GM23338 (cell line): ENCODE measurements around the gene KRTCAP2. TPM values are rescaled to one million over a fixed set of nuclear protein-coding genes. Genes with fewer than 3 reads are reported as not detected.
A peak's percentile ranks its signal among the peaks of the same experiment; 100 is the strongest.

Experiments
- ATAC-seq: fragments of 200-7000 bp; cut with Tn5 transposase; 3 replicates; pipeline ENCODE4 v1.9.1; 2020
- DNase-seq: peaks from one replicate; pipeline ENCODE4 v3.0.0-alpha.2; 2015; ENCODE audit warnings: low spot score
- H2AFZ ChIP-seq: fragments of 200-600 bp; sonication (generic); 2 replicates; pipeline ENCODE4 v1.8.0; 2016; ENCODE audit warnings: antibody characterized with exemption, mild to moderate bottlenecking, moderate library complexity
- H3F3A ChIP-seq: fragments of 200-600 bp; sonication (generic); replicated peaks from 2 replicates; pipeline ENCODE4 v1.8.0; 2017; ENCODE audit warnings: antibody characterized with exemption, mixed run types, low read depth
- H3K27ac ChIP-seq: fragments of 200-600 bp; sonication (generic); 2 replicates; pipeline ENCODE4 v1.6.1; 2016; ENCODE audit warnings: low read depth
- H3K27me3 ChIP-seq: fragments of 200-600 bp; sonication (generic); 2 replicates; pipeline ENCODE4 v1.8.0; 2016; ENCODE audit warnings: mild to moderate bottlenecking, mixed run types, moderate library complexity; ENCODE audit not compliant: insufficient read depth
- H3K36me3 ChIP-seq: fragments of 200-600 bp; sonication (generic); 2 replicates; pipeline ENCODE4 v1.8.0; 2016; ENCODE audit warnings: mild to moderate bottlenecking; ENCODE audit not compliant: insufficient read depth
- H3K4me1 ChIP-seq: fragments of 200-600 bp; sonication (generic); 2 replicates; pipeline ENCODE4 v1.8.0; 2016; ENCODE audit warnings: mild to moderate bottlenecking, moderate library complexity; ENCODE audit not compliant: insufficient read depth
- H3K4me2 ChIP-seq: fragments of 200-600 bp; sonication (generic); 2 replicates; pipeline ENCODE4 v1.7.1; 2017; ENCODE audit warnings: mixed run types
- H3K4me3 ChIP-seq: fragments of 200-600 bp; sonication (generic); 2 replicates; pipeline ENCODE4 v1.6.1; 2016; ENCODE audit warnings: mixed run types
- H3K79me2 ChIP-seq: fragments of 200-600 bp; sonication (generic); replicated peaks from 2 replicates; pipeline ENCODE4 v1.8.0; 2017; ENCODE audit warnings: mild to moderate bottlenecking; ENCODE audit not compliant: insufficient read depth
- H3K9me2 ChIP-seq: fragments of 200-600 bp; sonication (generic); 2 replicates; pipeline ENCODE4 v1.8.0; 2017; ENCODE audit not compliant: insufficient read depth
- H4K20me1 ChIP-seq: fragments of 200-600 bp; sonication (generic); replicated peaks from 2 replicates; pipeline ENCODE4 v1.8.0; 2017; ENCODE audit warnings: mild to moderate bottlenecking; ENCODE audit not compliant: insufficient read depth
- H3K27ac Mint-ChIP-seq: 2 replicates; pipeline ENCODE4 v1.8.0; 2020; ENCODE audit warnings: inconsistent platforms, mild to moderate bottlenecking, moderate library complexity, mixed read lengths
- H3K27me3 Mint-ChIP-seq: 3 replicates; pipeline ENCODE4 v1.8.0; 2022; ENCODE audit warnings: low read depth, mild to moderate bottlenecking, moderate library complexity, mixed read lengths, inconsistent platforms; ENCODE audit not compliant: insufficient read depth, poor library complexity
- H3K36me3 Mint-ChIP-seq: 3 replicates; pipeline ENCODE4 v1.8.0; 2021; ENCODE audit warnings: low read depth, mild to moderate bottlenecking, inconsistent platforms, moderate library complexity, mixed read lengths
- H3K4me1 Mint-ChIP-seq: 3 replicates; pipeline ENCODE4 v1.8.0; 2020; ENCODE audit warnings: mild to moderate bottlenecking, inconsistent platforms, mixed read lengths
- H3K4me3 Mint-ChIP-seq: 3 replicates; pipeline ENCODE4 v1.8.0; 2021; ENCODE audit warnings: moderate library complexity, mild to moderate bottlenecking, inconsistent platforms, mixed read lengths
- H3K9me3 Mint-ChIP-seq: 3 replicates; pipeline ENCODE4 v1.8.0; 2020; ENCODE audit warnings: moderate library complexity, mild to moderate bottlenecking, inconsistent platforms, mixed read lengths
- CREB1 ChIP-seq: fragments of 250-450 bp; sonication (Bioruptor Pico); IDR thresholded peaks from 2 replicates; pipeline ENCODE4 v1.5.0; 2020; ENCODE audit warnings: low read depth, mild to moderate bottlenecking, moderate library complexity
- CTCF ChIP-seq, 2 experiments: fragments of 200-600 bp in 1 of 2; sonication (generic) in 1 of 2; conservative IDR thresholded peaks; 2 replicates each; pipeline versions ENCODE4 v1.5.1 to v1.6.1; 2016 to 2017; ENCODE audit warnings: antibody characterized with exemption in 2 of 2, low read depth in 2 of 2, mild to moderate bottlenecking in 2 of 2, moderate library complexity in 1 of 2
- ETS1 ChIP-seq: IDR thresholded peaks from 2 replicates; pipeline ENCODE4 v1.6.1; 2016; ENCODE audit warnings: antibody characterized with exemption
- EZH2phosphoT487 ChIP-seq: fragments of 200-600 bp; sonication (generic); IDR thresholded peaks from one replicate; pipeline ENCODE4 v1.8.1; 2018; ENCODE audit warnings: antibody characterized with exemption; ENCODE audit not compliant: unreplicated experiment
- JUNB ChIP-seq: IDR thresholded peaks from one replicate; pipeline ENCODE4 v1.6.1; 2016; ENCODE audit warnings: antibody characterized with exemption; ENCODE audit not compliant: unreplicated experiment
- NANOG ChIP-seq: IDR thresholded peaks from 2 replicates; pipeline ENCODE4 v1.6.1; 2016; ENCODE audit warnings: antibody characterized with exemption, borderline replicate concordance
- POLR2AphosphoS5 ChIP-seq: IDR thresholded peaks from 2 replicates; pipeline ENCODE4 v1.6.1; 2016; ENCODE audit warnings: antibody characterized with exemption, low read depth
- REST ChIP-seq: IDR thresholded peaks from one replicate; pipeline ENCODE4 v1.6.1; 2018; ENCODE audit warnings: antibody characterized with exemption; ENCODE audit not compliant: unreplicated experiment
- ZNF114 ChIP-seq: fragments of 250-450 bp; sonication (Bioruptor Pico); IDR thresholded peaks from 2 replicates; pipeline ENCODE4 v1.5.0; 2020; ENCODE audit warnings: mild to moderate bottlenecking, moderate library complexity
- ZNF331 ChIP-seq: fragments of 250-450 bp; sonication (Bioruptor Pico); IDR thresholded peaks from 2 replicates; pipeline ENCODE4 v1.5.0; 2020; ENCODE audit warnings: low read depth, mild to moderate bottlenecking, moderate library complexity
- polyA plus RNA-seq: library from polyadenylated mRNA; unstranded; fragments of >200 nt; fragmentation: Nextera tagmentation; extraction: Ambion mirVana; gene quantifications from 2 replicates; pipeline ENCODE4 v1.2.1, GENCODE V29; 2016
- total RNA-seq: library from RNA; depleted of rRNA; stranded (reverse); fragments of >200 nt; shearing (Covaris generic); gene quantifications from 2 replicates; pipeline ENCODE4 v1.2.3, GENCODE V29; 2014

KRTCAP2 gene
- total and polyA plus RNA-seq, 2 experiments from 2014 or later: 106 to 579 TPM

GRCh38 chr1:155186794-155187455 lies 13.8 kb upstream of the KRTCAP2 start (continued):
- TF ChIP-seq EZH2phosphoT487 (no peak), POLR2AphosphoS5 (no peak), REST (no peak), ZNF331 (no peak), JUNB (no peak), NANOG (no peak), ZNF114 (no peak), ETS1 (no peak), CTCF (conservative IDR thresholded peaks at IDR 0.05; ENCODE audit: low read depth in 2 of 2) (no peak), CREB1 (CRISPR knock-in tag) (no peak)

- no peak for TF ChIP-seq NANOG
- no peak for TF ChIP-seq REST
- TF ChIP-seq ZNF114: no peak
- Histone ChIP-seq H3K4me2 (peak overlapping the region; percentile 43; the same call in 1 of the 2 replicates), H3K4me1 (peaks cover 17% of the 10 kb centered on the region), H3F3A (0 out of 2 replicates have a peak, but pooled peaks cover 3% of the 10 kb centered on the region), H4K20me1 (no peaks in the 10 kb centered on the region), H3K27me3 (no peaks in the 10 kb centered on the region), H3K27ac (no peak overlapping the region), H3K9me2 (no peaks in the 10 kb centered on the region), H3K79me2 (no peaks in the 10 kb centered on the region), H3K4me3 (no peak overlapping the region), H3K36me3 (no peaks in the 10 kb centered on the region), H2AFZ (no peak overlapping the region)
- peaks cover 20% of the 10 kb centered on the region for H3K27me3 Mint-ChIP-seq
- peak overlapping the region; percentile 47 for H3K4me3 Mint-ChIP-seq
- peak; percentile 61 for ATAC-seq
- 0 out of 3 replicates have a peak, but pooled peaks cover 2% of the 10 kb centered on the region for H3K9me3 Mint-ChIP-seq
- peaks cover 30% of the 10 kb centered on the region for H3K4me1 Mint-ChIP-seq
- peaks cover 22% of the 10 kb centered on the region for H3K36me3 Mint-ChIP-seq
- peak; percentile 48 for DNase-seq
- peak overlapping the region; percentile 59 for H3K27ac Mint-ChIP-seq
Observed at GRCh38 chr1:155186067-155186793, 13.1 kb upstream of the KRTCAP2 start.
